ENCODE results near the gene UMOD.

DNA sequence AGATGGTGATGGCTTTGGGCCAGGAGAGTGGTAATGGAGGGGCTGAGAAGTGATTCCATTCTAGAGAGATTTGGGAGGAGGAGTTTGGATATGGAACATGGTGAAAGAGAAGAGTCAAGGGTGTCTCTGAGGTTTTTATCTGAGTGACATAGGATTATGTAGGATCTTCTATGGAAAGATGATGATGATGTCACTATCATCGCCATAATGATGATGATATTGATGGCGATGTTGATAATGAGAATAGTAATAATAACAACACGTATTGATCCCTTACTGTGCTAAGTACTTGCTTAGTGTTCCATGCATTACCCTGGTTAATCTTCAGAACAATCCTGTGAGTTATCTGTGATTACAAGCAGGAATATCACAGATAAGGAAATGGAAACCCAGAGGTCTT lies 35.5 kb upstream of the UMOD start:
- TF ChIP-seq, protein P1, sequence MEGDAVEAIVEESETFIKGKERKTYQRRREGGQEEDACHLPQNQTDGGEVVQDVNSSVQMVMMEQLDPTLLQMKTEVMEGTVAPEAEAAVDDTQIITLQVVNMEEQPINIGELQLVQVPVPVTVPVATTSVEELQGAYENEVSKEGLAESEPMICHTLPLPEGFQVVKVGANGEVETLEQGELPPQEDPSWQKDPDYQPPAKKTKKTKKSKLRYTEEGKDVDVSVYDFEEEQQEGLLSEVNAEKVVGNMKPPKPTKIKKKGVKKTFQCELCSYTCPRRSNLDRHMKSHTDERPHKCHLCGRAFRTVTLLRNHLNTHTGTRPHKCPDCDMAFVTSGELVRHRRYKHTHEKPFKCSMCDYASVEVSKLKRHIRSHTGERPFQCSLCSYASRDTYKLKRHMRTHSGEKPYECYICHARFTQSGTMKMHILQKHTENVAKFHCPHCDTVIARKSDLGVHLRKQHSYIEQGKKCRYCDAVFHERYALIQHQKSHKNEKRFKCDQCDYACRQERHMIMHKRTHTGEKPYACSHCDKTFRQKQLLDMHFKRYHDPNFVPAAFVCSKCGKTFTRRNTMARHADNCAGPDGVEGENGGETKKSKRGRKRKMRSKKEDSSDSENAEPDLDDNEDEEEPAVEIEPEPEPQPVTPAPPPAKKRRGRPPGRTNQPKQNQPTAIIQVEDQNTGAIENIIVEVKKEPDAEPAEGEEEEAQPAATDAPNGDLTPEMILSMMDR (IDR thresholded peaks at IDR 0.05): no peak
- TF ChIP-seq POLR2A (IDR thresholded peaks at IDR 0.05): no peak
